Loucy (cell line): ENCODE data around the gene PSME4.

Experiments
- EZH2phosphoT487 ChIP-seq: fragments of 200-600 bp; IDR thresholded peaks from 2 replicates; pipeline ENCODE4 v1.6.1; 2018; ENCODE audit warnings: antibody characterized with exemption, mild to moderate bottlenecking, moderate library complexity, borderline replicate concordance
- TF ChIP-seq, protein P1 (sequence below): fragments of 200-600 bp; sonication (generic); conservative IDR thresholded peaks from 2 replicates; pipeline ENCODE4 v1.5.1; 2014; ENCODE audit warnings: mild to moderate bottlenecking, antibody characterized with exemption, low read length

GRCh38 chr2:53867773-53868172, 103.0 kb downstream of the PSME4 start:
- TF ChIP-seq, protein P1, sequence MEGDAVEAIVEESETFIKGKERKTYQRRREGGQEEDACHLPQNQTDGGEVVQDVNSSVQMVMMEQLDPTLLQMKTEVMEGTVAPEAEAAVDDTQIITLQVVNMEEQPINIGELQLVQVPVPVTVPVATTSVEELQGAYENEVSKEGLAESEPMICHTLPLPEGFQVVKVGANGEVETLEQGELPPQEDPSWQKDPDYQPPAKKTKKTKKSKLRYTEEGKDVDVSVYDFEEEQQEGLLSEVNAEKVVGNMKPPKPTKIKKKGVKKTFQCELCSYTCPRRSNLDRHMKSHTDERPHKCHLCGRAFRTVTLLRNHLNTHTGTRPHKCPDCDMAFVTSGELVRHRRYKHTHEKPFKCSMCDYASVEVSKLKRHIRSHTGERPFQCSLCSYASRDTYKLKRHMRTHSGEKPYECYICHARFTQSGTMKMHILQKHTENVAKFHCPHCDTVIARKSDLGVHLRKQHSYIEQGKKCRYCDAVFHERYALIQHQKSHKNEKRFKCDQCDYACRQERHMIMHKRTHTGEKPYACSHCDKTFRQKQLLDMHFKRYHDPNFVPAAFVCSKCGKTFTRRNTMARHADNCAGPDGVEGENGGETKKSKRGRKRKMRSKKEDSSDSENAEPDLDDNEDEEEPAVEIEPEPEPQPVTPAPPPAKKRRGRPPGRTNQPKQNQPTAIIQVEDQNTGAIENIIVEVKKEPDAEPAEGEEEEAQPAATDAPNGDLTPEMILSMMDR = no peak
- no peak for TF ChIP-seq EZH2phosphoT487
